HTERT RPE-1 (cell line): ENCODE results near the gene PRKG1.

Experiments
- in situ Hi-C: fragments of 300-500 bp; cut with MboI; formaldehyde crosslinking; loops from 4 replicates; pipeline ENCODE4 v1.14.3; 2020; ENCODE audit warnings: low sequenced_read_pairs

Gene PRKG1

DNA sequence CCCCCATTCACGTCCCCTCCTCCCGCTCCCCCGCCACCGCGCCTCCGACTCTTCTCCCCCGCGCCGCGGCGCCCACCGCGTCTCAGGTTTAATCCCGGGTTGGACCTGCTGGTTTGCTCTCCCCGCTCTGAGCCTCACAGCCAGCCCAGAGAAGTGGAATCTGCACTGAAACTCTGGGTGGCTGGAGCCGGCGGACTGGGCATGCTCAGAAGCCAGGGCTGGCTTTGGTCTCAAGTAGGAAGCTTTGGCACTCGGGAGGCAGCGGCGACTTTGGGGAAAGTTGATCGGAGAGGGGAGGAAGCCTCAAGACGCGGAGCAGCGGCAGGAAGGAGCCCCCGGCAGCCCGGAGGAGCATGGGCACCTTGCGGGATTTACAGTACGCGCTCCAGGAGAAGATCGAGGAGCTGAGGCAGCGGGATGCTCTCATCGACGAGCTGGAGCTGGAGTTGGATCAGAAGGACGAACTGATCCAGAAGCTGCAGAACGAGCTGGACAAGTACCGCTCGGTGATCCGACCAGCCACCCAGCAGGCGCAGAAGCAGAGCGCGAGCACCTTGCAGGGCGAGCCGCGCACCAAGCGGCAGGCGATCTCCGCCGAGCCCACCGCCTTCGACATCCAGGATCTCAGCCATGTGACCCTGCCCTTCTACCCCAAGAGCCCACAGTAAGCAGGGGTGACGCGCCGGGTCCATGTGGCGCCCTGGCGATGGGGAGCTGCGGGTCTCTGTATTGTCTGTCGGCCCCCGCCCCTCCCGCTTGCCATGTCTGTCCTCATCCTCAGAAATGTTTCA is at the start of gene PRKG1:
TSS of gene PRKG1 (plus strand) at position 250 of the 791 bp plus-strand sequence.
- in situ Hi-C loops: no loop called here

DNA sequence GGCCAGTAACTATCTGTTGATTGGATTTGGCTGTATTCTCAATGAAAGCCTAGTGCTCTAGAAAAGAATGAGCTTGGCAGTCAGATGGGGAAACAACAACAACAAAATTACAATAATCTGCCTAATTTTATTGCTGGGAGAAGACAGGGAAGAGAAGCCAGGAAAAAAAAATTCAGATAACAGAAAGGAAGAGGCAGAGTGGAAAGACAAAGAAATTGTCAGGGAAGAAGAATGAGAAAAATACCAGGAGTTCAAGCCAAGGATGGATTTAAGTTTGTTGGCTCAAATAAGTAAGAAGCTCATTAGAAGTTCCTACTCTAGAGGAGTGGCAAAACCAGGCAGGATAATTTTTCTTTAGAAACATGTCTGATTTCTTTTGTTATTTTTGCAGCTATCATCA is 45.9 kb upstream of the PRKG1 start:
- in situ Hi-C loops: no loop called here

DNA sequence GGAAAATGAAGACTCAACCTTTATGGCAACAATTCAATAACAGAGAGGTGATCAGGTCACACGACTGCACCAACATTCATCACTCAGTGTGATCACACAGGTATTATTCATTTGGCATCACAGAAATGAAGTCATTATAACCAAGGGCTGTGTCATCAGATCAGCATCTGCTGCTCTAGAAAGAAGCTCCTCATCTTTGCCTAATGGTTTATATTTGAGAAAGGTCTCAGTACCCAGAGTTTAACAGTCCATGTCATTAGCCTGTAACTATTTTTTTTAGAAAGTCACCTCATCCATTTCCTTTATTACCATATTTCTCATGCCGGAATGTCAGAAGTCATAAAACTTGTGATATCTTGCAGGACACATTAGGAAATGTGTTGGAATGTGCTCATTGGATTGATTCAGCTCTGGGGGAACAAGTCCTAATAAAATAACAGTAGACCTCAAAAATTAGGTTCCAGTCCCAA is 45.1 kb upstream of the PRKG1 start:
- in situ Hi-C loops: no loop called here

DNA sequence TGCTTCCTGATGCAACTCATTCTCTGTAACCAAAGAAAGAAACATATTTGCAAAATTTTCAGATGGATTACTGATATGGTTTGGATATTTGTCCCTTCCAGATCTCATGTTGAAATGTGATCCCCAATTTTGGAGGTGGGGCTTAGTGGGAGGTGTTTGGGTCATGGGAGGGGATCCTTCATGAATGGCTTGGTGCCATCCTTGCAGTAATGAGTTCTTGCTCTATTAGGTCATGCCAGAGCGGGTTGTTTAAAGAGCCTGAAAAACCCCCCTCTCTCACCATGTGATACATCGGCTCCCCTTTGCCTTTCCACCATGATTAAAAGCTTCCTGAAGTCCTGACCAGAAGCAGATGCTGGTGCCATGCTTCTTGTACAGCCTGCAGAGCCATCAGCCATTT is 43.8 kb upstream of the PRKG1 start:
- in situ Hi-C loops: no loop called here

DNA sequence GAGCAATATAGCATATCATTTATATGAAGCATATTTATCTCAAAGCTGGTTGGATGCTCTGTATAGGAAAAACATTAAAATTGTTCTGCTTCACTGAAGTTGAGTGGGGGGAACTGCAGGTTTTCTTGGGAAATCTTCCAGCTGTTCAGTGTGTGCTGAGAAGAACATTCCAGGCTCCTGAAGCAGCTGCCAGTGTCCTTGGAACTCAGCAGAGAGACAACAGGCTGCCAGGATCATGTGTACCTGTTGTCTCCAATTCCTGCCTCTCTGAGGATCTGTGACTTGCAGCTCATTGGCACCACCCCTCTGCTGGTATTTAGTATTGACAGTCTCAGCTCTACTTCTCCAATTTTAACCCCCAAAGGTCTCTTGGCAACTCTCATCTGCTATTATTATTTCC is 42.3 kb upstream of the PRKG1 start:
- in situ Hi-C loops: no loop called here

DNA sequence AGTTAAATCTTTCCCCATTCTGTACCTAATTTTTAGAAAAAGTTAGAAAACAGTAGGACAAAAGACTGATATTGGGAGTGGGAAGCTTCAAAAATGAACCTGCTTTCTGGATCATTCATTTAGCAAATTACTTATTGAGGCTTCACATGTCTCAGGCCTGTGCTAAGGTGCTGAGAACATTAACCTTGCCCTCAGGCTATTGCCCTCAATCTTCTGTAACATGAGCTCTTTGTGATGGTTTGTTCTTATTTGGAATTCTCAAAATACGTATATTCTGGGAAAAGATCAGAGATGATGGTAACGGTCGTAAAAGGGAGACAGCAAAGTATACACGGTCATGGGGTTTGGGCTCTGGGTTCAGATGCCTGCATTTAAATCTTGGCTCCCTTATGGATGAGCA is 39.5 kb upstream of the PRKG1 start:
- in situ Hi-C loops: no loop called here

DNA sequence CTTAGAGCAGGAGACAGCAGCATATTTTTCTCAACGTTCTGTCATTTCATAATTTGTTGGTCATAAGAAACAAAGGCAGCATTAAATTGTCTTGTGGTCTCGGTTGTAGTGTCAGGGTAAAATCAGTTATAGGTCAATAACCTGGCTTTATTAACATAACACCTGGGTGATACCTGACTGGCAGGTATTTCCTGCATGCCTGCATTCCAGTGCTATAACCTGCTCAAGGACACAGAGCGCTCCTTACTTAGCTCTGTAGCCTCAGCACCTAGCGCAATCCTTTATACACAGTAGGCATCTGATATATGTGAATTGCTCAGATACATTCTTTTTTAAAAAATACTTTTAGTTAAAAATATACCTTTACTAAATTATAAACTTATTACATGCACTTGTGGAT is 38.9 kb upstream of the PRKG1 start:
- in situ Hi-C loops: no loop called here

DNA sequence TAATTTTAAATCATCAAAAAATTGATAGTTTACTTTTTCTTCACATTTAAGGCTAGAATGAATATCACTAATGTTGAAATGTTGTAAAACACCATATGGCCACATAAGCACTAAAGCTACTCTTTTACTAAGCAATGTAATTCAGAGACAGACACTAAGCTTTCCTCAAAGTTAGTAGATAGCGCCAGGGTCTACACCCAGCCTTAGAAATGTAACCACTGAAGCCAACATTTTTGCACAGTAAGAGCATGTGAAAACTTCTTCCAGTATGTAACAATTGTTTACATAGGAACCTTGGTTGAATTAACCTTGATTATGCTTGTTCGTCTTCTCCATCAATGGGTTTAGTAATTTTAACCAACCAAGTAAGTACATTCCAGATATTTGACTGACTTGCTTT is 28.4 kb upstream of the PRKG1 start:
- in situ Hi-C loops: no loop called here

DNA sequence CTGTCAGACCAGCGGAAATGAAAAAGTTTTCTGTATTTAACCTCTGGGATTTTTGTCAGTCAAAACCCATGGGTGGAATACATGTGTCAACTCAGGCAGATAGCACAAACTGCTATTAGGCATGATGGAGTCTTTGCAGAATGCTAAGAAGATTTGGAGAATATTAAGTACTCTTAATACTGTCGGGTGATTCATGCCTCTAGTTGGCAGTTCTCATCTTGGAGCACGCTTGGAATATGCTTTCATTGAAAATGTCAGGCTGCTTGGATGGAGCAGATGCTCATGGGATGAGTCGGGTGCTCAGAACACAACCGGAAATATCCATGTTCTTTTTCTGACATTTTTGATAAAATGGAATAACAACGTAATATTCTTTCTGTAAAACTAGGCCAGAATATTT is 27.6 kb upstream of the PRKG1 start:
- in situ Hi-C loops: no loop called here

DNA sequence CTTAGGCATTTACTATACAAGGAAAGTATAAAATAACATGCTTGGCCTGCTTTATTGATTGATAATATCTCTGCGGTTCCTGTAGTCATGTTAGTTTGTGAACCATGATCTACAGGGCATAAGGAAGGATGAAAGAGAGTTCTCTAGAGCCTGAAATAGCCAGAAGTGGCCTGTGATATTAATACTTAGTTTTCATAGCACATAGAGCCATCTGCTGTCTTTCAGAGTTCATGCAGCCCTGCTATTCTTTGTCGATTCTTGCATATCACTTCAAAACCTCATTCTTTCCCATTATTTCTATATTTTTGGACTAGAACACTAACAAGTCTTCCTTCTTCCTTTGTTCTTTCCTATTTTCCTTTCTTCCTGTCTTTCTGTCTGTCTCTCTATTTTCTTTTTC is 26.4 kb upstream of the PRKG1 start:
- in situ Hi-C loops: no loop called here

DNA sequence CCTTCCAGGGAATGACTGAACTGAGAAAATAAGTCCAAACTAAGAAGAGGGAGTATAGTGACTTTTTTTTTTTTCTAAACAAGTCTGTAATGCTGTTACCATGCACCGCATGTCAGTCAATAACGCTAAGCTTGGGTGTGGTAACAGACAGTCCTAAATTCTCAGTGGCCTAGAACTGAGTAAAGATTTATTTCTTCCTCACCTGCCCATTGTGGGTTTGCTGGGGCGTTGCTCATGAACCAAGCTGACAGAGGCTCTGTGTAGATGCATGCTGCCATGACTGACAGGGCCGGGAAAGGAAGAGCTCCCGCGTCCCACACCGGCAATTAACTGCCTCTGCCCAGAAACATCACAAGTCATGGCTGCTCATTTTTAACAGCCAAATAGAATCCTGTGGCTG is 25.5 kb upstream of the PRKG1 start:
- in situ Hi-C loops: no loop called here

DNA sequence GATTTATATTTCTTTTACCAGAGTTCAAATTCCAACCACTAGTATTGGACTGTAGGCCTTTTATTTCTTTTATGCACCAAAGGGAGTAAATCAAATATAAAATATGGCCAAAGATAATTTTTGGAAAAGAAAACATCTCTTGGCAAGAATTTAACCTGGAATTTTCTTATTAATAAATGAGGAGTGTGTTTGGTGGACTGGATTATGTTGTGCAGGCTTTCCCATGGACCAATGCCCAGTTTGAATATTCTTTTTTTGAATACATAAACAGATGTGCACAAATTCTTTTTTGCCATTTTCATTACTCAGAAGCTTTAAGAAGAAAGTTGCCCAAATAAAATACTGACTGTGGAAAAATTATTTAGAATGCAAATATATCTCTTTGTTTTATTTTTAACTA is 22.1 kb upstream of the PRKG1 start:
- in situ Hi-C loops: no loop called here

DNA sequence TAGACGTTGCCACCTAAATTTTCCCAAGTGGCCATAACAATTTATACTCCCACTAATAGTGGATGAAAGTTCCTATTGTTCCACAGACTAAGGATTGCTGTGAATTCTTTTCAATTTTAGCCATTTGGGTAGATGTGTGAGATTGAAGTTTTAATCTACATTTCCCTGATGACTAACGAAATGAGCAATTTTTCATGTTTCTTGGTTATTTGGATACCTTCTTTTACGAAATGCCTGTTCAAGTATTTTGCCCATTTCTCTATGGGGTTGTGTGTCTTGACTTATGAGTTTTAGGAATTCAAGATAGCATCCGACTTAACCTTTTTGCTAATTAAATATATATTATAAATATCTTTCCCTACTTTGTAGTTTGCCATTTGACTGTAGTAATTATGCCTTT is 16.4 kb upstream of the PRKG1 start:
- in situ Hi-C loops: no loop called here

DNA sequence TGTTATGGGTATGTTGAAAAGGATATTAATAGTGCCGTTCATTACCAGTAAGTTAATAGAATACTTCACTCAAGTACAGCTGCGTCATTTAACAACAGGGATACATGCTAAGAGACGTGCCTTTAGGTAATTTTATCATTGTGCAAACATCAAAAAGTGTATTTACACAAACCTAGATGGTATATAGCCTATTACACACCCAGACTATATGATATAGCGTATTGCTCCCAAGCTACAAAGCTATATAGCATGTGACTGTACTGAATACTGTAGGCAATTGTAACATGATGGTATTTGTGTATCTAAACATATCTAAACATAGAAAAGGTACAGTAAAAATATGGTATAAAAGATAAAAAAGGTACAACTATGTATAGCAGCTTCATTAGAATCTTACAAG is 11.1 kb upstream of the PRKG1 start:
- in situ Hi-C loops: no loop called here

DNA sequence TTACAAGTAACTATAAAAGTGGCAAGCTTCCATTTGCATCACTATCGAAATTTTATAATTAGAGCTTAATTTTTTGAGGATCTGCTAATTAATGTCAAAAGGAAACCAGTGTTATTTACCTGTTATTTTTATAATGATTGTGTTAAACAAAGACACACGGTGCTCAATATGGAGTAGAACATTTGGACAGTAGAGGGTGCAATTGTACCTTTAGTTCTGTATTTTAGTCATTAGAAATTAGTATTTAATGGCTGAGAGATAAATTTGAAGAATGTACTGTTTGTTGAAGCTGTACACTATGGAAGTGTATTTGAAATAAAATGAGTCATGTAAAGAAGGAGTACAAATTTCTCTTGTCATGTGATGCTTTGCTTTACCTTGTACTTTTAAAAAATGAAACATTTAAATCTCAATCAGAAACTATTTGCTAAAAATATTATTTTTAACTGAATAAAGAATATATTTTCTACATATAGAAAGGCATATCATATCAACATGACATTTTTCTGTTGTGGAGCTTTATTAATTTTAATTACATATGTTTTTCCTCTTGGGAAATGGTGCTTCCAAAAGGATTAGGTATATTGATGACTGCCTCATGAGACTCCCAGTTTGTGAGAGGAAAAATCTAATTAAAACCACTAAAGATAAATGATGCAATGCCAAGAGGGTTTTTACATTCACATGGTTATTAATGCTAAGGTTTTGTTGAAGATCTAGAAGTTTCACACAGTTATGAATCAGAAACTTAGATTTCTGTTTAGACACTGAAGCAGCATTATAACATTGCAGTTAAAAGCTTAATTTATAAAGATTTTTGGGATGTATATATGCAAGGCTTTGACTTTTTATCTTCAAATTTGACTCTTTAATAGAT is 10.4 kb upstream of the PRKG1 start:
- in situ Hi-C loops: no loop called here

DNA sequence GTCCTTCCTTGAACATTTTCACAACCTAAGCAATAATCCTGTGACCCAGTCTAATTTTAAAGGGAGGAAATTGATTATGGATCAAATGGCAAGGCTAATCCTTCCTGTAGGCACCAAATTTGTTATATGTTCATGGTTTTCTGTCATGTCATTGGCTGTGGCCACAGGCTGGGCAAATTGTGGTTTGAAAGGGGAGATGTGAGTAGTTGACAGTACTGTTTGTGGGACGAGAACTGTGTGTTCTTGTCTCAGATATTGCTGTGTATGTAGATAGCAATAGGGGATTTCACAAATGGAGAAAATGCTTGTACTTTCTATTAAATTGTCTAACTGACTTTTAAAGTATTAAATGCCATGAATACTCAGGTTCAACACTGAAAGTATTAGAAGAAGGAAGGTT is 8.1 kb upstream of the PRKG1 start:
- in situ Hi-C loops: no loop called here

DNA sequence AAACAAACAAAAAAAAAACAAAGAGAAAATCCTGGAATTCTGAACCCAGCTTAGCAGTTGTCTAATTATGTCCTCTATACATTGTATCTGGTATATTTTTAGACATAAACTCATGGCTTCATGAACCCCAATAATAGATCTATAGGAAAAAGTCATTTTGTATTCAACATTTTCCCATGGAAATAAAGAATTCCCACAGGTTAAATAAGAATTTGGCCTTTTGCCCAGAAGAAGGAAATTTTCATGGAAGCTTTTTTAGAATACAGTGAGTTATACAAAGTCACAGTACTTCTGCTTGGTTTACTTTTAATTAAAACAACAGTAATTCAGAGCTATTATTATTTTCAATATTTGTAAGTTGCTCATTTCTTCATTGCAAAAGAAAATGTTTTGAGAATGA is 2.1 kb upstream of the PRKG1 start:
- in situ Hi-C loops: no loop called here

DNA sequence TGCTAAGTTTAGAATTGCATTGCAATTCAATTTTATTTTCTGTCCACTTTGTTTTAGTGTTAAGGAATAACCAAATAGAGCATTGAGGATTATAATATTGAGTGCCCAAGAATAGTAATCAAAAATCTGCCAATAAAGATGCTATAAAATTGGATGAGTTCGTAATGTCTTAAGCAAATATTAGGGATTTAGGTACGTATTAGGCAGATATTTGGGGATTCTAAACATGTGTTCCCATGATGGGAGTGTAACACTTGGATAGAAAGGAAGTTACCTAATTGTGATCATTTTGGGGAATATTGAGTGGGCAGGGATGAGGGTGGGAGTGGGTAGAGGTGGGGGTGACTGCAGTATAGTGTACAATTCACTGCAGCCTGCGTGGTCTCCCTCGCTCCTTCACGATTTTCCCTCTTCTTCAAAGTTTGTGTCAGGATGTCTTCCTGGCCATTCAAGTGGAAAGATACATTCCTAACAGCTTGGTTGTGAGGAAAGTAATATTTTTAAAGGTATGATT is 1.3 kb upstream of the PRKG1 start:
- in situ Hi-C loops: no loop called here

DNA sequence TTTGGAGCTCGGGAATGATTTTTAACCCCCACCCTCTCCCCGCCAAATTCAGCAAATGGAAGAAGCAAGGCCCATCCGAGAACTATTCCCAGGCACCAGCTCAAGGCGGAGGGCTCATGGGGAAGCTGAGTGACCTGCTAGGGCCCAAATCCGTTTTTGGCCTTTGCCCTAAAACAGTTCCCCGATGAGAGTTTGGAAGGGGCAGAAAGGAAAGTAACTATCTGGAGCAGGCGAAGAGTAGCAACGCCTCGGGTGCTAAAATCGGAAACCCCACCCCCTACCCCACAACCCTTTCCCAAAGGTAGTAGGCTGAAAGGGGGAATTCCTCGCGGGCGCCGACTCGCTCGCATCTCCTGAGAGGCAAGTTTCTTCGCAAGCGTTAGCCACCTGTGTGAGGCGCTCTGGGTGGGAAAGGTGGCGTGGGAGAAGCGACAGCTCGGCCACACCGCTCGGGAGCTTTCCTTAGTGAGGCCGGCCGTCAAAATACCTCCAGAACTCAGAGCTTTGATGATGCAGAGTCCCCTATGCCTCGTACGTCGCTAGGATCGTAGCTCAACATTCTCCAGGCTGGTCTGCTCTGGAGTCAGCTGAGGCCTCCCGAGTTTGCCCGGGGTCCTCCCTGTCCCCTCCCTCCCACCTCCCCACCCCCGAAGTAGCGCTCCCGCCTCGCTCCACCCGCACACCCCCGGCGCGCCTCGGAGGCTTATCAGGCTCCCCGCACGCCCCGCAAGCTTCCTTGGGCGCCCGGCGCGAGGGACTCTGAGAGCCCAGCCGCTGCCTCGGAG is 642 bp upstream of the PRKG1 start:
- in situ Hi-C loops: no loop called here

DNA sequence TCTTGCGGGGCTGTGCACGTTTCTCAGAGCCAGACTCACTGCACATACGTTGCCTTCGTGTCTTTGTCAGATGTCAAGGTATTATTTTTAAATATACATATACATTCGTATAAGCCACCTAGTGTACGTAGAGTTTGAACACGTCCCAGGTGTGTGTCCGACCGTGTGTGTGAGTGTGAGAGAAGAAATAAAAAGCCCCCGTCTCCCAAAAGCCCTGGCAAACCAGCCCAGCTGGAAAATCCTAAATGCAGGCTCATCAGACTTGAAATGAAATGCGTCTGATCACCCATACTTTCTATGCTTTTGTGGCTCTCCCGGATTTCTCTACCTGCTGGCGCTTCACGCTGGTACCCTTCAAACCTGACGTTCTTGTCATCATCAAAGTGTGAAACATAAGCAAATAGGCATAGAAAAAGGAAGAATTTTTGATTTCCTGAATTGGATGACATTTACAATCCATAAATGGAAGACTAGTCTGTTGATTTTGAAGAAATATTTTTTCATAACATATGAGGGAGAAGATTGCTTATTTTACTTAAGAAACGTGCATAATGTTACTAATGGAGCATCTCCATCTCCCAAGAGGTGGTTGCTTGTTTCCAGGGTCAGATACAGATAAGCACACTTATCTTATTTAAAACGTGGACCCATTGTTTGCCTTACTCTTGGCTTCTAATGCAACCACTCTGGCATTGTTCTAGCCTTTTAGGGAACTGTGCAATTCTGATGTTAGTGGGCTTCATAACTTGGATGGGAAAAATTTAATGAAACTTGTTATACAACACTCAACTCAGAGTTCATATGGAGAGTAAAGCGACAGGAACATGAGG is 971 bp downstream of the PRKG1 start:
- in situ Hi-C loops: no loop called here
